GM19193 (cell line): Measurements from ENCODE around the gene ADAMTS1.

Source experiments
- POLR2A ChIP-seq: IDR thresholded peaks from 4 replicates; pipeline ENCODE4 v1.6.1; 2011; ENCODE audit not compliant: insufficient read depth, insufficient read length; ENCODE audit errors: extremely low read depth

The ADAMTS1 gene

GRCh38 chr21:26804895-26805609 lies 40.2 kb downstream of the ADAMTS1 start:
- TF ChIP-seq POLR2A: no peak

GRCh38 chr21:26801498-26801897 lies 43.7 kb downstream of the ADAMTS1 start:
- TF ChIP-seq POLR2A: no peak

- TF ChIP-seq POLR2A: no peak
Measured at GRCh38 chr21:26800970-26801431, 44.2 kb downstream of the ADAMTS1 start.

- TF ChIP-seq POLR2A: no peak
Measured at GRCh38 chr21:26800455-26800854, 44.8 kb downstream of the ADAMTS1 start.

GRCh38 chr21:26800001-26800400 lies 45.2 kb downstream of the ADAMTS1 start:
- no peak for TF ChIP-seq POLR2A

GRCh38 chr21:26798856-26799751 lies 46.1 kb downstream of the ADAMTS1 start:
- TF ChIP-seq POLR2A: no peak

- no peak for TF ChIP-seq POLR2A
Measured at GRCh38 chr21:26797878-26798456, 47.2 kb downstream of the ADAMTS1 start.

GRCh38 chr21:26795866-26796329 lies 49.3 kb downstream of the ADAMTS1 start:
- no peak for TF ChIP-seq POLR2A

- TF ChIP-seq POLR2A: no peak
Measured at GRCh38 chr21:26795412-26795805, 49.8 kb downstream of the ADAMTS1 start.

- no peak for TF ChIP-seq POLR2A
Measured at GRCh38 chr21:26794597-26795411, 50.4 kb downstream of the ADAMTS1 start.

- no peak for TF ChIP-seq POLR2A
Measured at GRCh38 chr21:26790296-26790695, 54.9 kb downstream of the ADAMTS1 start.

GRCh38 chr21:26788790-26789189 lies 56.4 kb downstream of the ADAMTS1 start:
- no peak for TF ChIP-seq POLR2A
